ENCODE results near the gene PSD.

The PSD gene

DNA sequence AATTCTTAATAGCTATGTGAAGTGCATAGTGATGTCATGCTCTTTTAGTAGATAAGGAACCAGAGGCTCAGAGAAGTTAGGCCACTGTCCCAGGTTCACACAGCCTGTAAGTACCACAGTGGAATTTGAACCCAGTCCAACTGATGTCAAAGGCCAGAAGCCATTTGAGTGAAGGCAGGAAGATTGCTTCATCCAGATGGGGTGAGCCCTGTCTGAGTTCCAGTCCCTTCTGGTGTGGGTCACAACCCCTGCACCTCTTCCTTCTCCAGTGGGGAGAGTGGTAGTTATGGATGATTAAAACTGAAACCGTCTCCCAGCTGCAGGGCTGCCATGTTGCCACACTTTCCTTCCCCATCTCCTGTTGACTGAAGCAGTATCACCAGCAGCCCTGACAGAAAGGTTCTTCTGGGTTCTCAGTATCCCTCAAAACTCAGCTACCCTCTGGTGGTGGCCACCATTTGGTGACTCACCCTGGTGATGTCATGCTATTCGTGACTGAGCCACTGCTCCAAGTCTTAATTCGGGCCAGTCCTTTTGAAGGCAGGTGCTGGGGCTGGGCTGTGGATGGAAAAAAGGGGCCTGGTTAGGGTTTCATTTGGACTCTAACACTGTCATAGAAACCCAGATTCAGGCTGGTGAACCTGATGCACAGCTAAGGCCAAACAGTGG is 34.2 kb upstream of the PSD start:
- Histone ChIP-seq H3K27me3 (ENCODE audit: insufficient read depth, low read depth) (no peaks in the 10 kb centered on the region), H3K4me2 (peak overlapping the region; percentile 65), H3K9ac (no peak overlapping the region; the same call in 1 of the 2 replicates), H3K4me3 (IDR thresholded peaks at IDR 0.05; ENCODE audit: insufficient read depth, low read depth, low read length) (no peak overlapping the region), H3K4me1 (ENCODE audit: low read depth, poor library complexity, severe bottlenecking) (peaks cover 36% of the 10 kb centered on the region), H3K36me3 (ENCODE audit: insufficient read depth) (no peaks in the 10 kb centered on the region), H4K20me1 (ENCODE audit: insufficient read depth) (no peaks in the 10 kb centered on the region), H3K79me2 (ENCODE audit: insufficient read depth, low read depth) (peaks cover 14% of the 10 kb centered on the region), H2AFZ (ENCODE audit: low read depth) (no peak overlapping the region), H3K27ac (peak overlapping the region; percentile 62)
- TF ChIP-seq, protein P1, sequence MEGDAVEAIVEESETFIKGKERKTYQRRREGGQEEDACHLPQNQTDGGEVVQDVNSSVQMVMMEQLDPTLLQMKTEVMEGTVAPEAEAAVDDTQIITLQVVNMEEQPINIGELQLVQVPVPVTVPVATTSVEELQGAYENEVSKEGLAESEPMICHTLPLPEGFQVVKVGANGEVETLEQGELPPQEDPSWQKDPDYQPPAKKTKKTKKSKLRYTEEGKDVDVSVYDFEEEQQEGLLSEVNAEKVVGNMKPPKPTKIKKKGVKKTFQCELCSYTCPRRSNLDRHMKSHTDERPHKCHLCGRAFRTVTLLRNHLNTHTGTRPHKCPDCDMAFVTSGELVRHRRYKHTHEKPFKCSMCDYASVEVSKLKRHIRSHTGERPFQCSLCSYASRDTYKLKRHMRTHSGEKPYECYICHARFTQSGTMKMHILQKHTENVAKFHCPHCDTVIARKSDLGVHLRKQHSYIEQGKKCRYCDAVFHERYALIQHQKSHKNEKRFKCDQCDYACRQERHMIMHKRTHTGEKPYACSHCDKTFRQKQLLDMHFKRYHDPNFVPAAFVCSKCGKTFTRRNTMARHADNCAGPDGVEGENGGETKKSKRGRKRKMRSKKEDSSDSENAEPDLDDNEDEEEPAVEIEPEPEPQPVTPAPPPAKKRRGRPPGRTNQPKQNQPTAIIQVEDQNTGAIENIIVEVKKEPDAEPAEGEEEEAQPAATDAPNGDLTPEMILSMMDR (conservative IDR thresholded peaks at IDR 0.05; ENCODE audit: low read depth, low read length): no peak

DNA sequence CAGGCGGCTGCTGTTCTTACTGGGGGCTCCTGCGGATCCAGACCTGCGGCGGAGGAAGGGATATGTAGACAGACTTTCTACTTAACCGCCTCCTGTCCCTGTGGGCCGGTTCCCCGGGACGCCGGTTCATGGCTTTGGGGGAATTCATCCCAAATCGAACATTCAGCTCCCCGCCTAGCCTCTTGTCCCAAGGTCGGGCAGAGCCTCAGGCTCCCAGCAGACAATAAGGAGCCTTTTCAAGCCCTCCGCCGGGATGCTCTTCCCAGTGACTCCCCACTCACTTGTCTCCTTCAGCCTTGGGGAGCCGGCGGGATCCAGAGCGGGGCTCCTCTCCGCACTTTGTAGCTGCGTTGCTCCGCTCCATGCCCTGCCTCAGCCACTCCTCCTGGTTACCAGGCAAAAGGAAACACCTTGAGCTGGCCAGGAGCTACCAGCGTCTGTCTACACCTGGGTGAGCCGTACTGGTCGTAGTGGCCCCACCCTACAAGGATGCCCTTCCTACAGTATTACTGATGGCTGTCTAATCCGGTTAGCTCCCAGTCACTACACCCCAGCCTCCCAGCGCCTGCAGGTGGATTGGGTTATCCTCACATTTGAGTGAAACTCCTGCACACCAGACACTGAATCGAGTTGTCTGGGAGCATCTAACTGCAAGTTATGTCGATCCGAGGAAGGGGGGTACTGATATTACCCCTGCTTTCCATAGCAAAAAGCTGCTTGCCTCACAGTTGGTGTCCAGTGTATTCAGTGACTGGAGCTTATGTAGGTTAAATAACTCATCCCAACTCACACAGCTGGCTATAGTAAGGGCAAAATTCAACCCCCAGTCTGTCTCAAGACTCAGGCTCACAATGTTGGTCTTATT is 32.8 kb upstream of the PSD start, which contains the start of gene C10orf95:
Gene C10orf95, minus strand, starts transcription at position 439 of the 865 bp plus-strand sequence. CDS start 450 bp downstream, outside the sequence.
- Histone ChIP-seq H3K79me2 (ENCODE audit: insufficient read depth, low read depth) (peaks cover 14% of the 10 kb centered on the region), H3K9ac (peak within 1 kb of the TSS; percentile 81; the same call in 1 of the 2 replicates), H3K4me2 (peak within 1 kb of the TSS; percentile 65), H3K4me1 (ENCODE audit: low read depth, poor library complexity, severe bottlenecking) (peaks cover 36% of the 10 kb centered on the region), H3K27me3 (ENCODE audit: insufficient read depth, low read depth) (no peaks in the 10 kb centered on the region), H3K36me3 (ENCODE audit: insufficient read depth) (no peaks in the 10 kb centered on the region), H3K4me3 (IDR thresholded peaks at IDR 0.05; ENCODE audit: insufficient read depth, low read depth, low read length) (no peak within 1 kb of the TSS), H4K20me1 (ENCODE audit: insufficient read depth) (no peaks in the 10 kb centered on the region), H3K27ac (peak within 1 kb of the TSS; percentile 73), H2AFZ (ENCODE audit: low read depth) (peak within 1 kb of the TSS; percentile 57; the same call in 1 of the 2 replicates)
- TF ChIP-seq, protein P1 (conservative IDR thresholded peaks at IDR 0.05; ENCODE audit: low read depth, low read length): no peak

DNA sequence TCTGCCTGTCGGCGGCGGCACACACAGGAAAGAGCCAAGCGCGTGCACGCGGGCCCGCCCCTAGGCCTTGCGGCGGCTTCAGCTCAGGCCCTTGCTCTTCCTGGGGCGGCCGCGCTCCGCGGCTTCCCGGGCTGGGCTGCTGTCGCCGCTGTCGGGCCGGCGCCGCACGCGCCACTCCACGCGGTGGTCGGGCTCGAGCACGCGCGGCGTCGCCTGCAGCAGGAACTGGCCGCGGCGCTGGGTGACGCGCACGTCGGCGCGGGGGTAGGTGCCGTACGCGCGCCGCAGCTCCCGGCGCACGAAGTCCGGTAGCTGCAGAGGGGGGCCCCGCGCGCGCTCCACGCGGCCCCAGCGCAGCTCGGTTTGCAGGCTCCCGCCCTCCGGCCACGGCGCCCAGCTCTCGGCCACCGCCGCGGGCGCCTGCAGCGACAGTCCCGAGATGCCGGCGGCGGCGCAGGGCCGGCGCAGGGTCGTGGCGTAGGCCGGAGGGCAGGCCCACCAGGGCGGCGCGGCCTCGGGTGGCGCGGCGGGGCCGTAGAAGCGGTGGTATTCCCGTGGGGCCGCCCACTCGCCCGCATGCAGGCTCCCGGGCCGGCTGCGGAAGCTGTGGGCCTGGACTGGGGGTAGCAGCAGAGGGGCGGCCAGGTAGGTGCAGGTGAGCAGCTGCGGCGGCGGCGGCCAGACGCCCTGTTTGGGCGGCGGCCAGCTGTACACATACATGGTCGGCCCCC is 32.0 kb upstream of the PSD start:
- Histone ChIP-seq H3K9ac (peak overlapping the region; percentile 81), H3K36me3 (ENCODE audit: insufficient read depth) (no peaks in the 10 kb centered on the region), H3K4me2 (peak overlapping the region; percentile 61), H4K20me1 (ENCODE audit: insufficient read depth) (no peaks in the 10 kb centered on the region), H3K27me3 (ENCODE audit: insufficient read depth, low read depth) (no peaks in the 10 kb centered on the region), H3K27ac (peak overlapping the region; percentile 73), H3K4me1 (ENCODE audit: low read depth, poor library complexity, severe bottlenecking) (peaks cover 36% of the 10 kb centered on the region), H3K79me2 (ENCODE audit: insufficient read depth, low read depth) (peaks cover 14% of the 10 kb centered on the region), H3K4me3 (IDR thresholded peaks at IDR 0.05; ENCODE audit: insufficient read depth, low read depth, low read length) (no peak overlapping the region), H2AFZ (ENCODE audit: low read depth) (peak overlapping the region; percentile 57)
- TF ChIP-seq, protein P1 (conservative IDR thresholded peaks at IDR 0.05; ENCODE audit: low read depth, low read length): no peak

DNA sequence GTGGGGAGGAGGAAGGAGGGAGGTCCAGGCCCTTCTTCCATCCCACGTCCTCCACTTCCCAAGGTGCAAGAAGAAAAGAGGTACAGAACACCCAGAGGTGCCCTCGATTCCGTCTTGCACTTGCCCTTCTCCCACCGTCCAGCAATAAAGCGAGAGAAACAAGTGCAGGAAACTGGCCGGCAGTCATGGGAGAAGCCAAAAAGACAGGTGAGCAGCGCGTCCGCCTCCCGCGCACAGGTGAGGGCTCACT is 31.5 kb upstream of the PSD start:
- no peak overlapping the region for H3K4me3 ChIP-seq (IDR thresholded peaks at IDR 0.05; ENCODE audit: insufficient read depth, low read depth, low read length)
- H2AFZ ChIP-seq (ENCODE audit: low read depth): peak overlapping the region; percentile 57
- TF ChIP-seq, protein P1 (conservative IDR thresholded peaks at IDR 0.05; ENCODE audit: low read depth, low read length): no peak
- H3K9ac ChIP-seq: peak overlapping the region; percentile 81
- peak overlapping the region; percentile 61 for H3K4me2 ChIP-seq
- peak overlapping the region; percentile 73 for H3K27ac ChIP-seq
- peaks cover 14% of the 10 kb centered on the region for H3K79me2 ChIP-seq (ENCODE audit: insufficient read depth, low read depth)
- no peaks in the 10 kb centered on the region for H4K20me1 ChIP-seq (ENCODE audit: insufficient read depth)
- no peaks in the 10 kb centered on the region for H3K27me3 ChIP-seq (ENCODE audit: insufficient read depth, low read depth)
- peaks cover 36% of the 10 kb centered on the region for H3K4me1 ChIP-seq (ENCODE audit: low read depth, poor library complexity, severe bottlenecking)
- H3K36me3 ChIP-seq (ENCODE audit: insufficient read depth): no peaks in the 10 kb centered on the region
